Neural cell (in vitro differentiated cells): ENCODE data around the gene ABCC9. TPM values are rescaled to one million over a fixed set of nuclear protein-coding genes. Genes with fewer than 3 reads are reported as not detected.

Experiments
- H2AFZ ChIP-seq: fragments of 200-600, 300-800 bp; sonication (generic), shearing (Covaris generic); 2 replicates; pipeline ENCODE4 v1.6.0; 2014; ENCODE audit warnings: low read depth, mild to moderate bottlenecking, antibody characterized with exemption, low read length, moderate library complexity
- H3F3A ChIP-seq: fragments of 200-600 bp; shearing (Covaris generic); 2 replicates; pipeline ENCODE4 v1.6.1; 2016; ENCODE audit warnings: mild to moderate bottlenecking, moderate library complexity, mixed read lengths, antibody characterized with exemption, low read length; ENCODE audit not compliant: insufficient read depth, poor library complexity, severe bottlenecking
- H3K27ac ChIP-seq: fragments of 200-600, 300-800 bp; sonication (generic), shearing (Covaris generic); 2 replicates; pipeline ENCODE4 v1.5.1; 2014; ENCODE audit warnings: mild to moderate bottlenecking, low read length, moderate library complexity
- H3K27me3 ChIP-seq: fragments of 300-800, 200-600 bp; sonication (generic), shearing (Covaris generic); 2 replicates; pipeline ENCODE4 v1.6.0; 2014; ENCODE audit warnings: mild to moderate bottlenecking, low read depth, low read length, moderate library complexity; ENCODE audit not compliant: insufficient read depth
- H3K36me3 ChIP-seq: fragments of 300-800, 200-600 bp; sonication (generic), shearing (Covaris generic); 2 replicates; pipeline ENCODE4 v1.5.1; 2014; ENCODE audit warnings: mild to moderate bottlenecking, antibody characterized with exemption, low read length, moderate library complexity; ENCODE audit not compliant: insufficient read depth
- H3K4me2 ChIP-seq: fragments of 300-800, 200-600 bp; sonication (generic), shearing (Covaris generic); 2 replicates; pipeline ENCODE4 v1.6.0; 2014; ENCODE audit warnings: mild to moderate bottlenecking, low read length
- H3K4me3 ChIP-seq: fragments of 300-800, 200-600 bp; sonication (generic), shearing (Covaris generic); 2 replicates; pipeline ENCODE4 v1.5.1; 2014; ENCODE audit warnings: mild to moderate bottlenecking, low read length, moderate library complexity
- H3K79me2 ChIP-seq: fragments of 200-600 bp; shearing (Covaris generic); replicated peaks from 2 replicates; pipeline ENCODE4 v1.6.0; 2014; ENCODE audit warnings: mild to moderate bottlenecking, low read length, moderate library complexity; ENCODE audit not compliant: insufficient read depth
- H3K9ac ChIP-seq: fragments of 300-800, 200-600 bp; sonication (generic), shearing (Covaris generic); 2 replicates; pipeline ENCODE4 v1.6.1; 2016; ENCODE audit warnings: mild to moderate bottlenecking, low read length, mixed read lengths
- H3K9me2 ChIP-seq: fragments of 200-600 bp; shearing (Covaris generic); 2 replicates; pipeline ENCODE4 v1.6.1; 2016; ENCODE audit warnings: mild to moderate bottlenecking, low read length, mixed read lengths; ENCODE audit not compliant: insufficient read depth
- H3K9me3 ChIP-seq: fragments of 200-600, 300-800 bp; sonication (generic), shearing (Covaris generic); 2 replicates; pipeline ENCODE4 v1.6.1; 2016; ENCODE audit warnings: mild to moderate bottlenecking, mixed run types, low read length, moderate library complexity, mixed read lengths
- H4K20me1 ChIP-seq: fragments of 200-600 bp; shearing (Covaris generic); 2 replicates; pipeline ENCODE4 v1.6.1; 2016; ENCODE audit warnings: mild to moderate bottlenecking, mixed run types; ENCODE audit not compliant: insufficient read depth
- EP300 ChIP-seq: fragments of 450-650 bp; conservative IDR thresholded peaks from 2 replicates; pipeline ENCODE4 v1.6.1; 2014; ENCODE audit warnings: antibody characterized with exemption, mild to moderate bottlenecking, moderate library complexity; ENCODE audit not compliant: poor library complexity, severe bottlenecking
- EZH2 ChIP-seq: fragments of 200-600, 300-800 bp; shearing (Covaris generic), sonication (generic); IDR thresholded peaks from 2 replicates; pipeline ENCODE4 v1.6.1; 2014; ENCODE audit warnings: antibody characterized with exemption, low read length, borderline replicate concordance, mild to moderate bottlenecking; ENCODE audit not compliant: insufficient read depth, poor library complexity, severe bottlenecking
- MXI1 ChIP-seq: fragments of 450-650 bp; conservative IDR thresholded peaks from 2 replicates; pipeline ENCODE4 v1.6.1; 2014; ENCODE audit warnings: antibody characterized with exemption, mild to moderate bottlenecking; ENCODE audit not compliant: poor library complexity, severe bottlenecking
- POLR2AphosphoS5 ChIP-seq: IDR thresholded peaks from 2 replicates; pipeline ENCODE4 v1.6.1; 2012
- RAD21 ChIP-seq: fragments of 450-650 bp; conservative IDR thresholded peaks from 2 replicates; pipeline ENCODE4 v1.6.1; 2014; ENCODE audit warnings: antibody characterized with exemption, mild to moderate bottlenecking, moderate library complexity
- SMC3 ChIP-seq: fragments of 450-650 bp; conservative IDR thresholded peaks from 2 replicates; pipeline ENCODE4 v1.6.1; 2014; ENCODE audit warnings: antibody characterized with exemption, mild to moderate bottlenecking, moderate library complexity; ENCODE audit not compliant: poor library complexity
- TAF1 ChIP-seq: IDR thresholded peaks from 2 replicates; pipeline ENCODE4 v1.6.1; 2012; ENCODE audit warnings: low read depth
- polyA plus RNA-seq: library from polyadenylated mRNA; depleted of rRNA; stranded (reverse); fragments of >200 nt; gene quantifications from 2 replicates; pipeline ENCODE4 v1.2.3, GENCODE V29; 2014
- TF ChIP-seq, protein P1 (sequence below): IDR thresholded peaks from 2 replicates; pipeline ENCODE4 v1.6.1; 2012; ENCODE audit warnings: borderline replicate concordance
- TF ChIP-seq, protein P2 (sequence below): fragments of 450-650 bp; IDR thresholded peaks from 2 replicates; pipeline ENCODE4 v1.5.1; 2014; ENCODE audit warnings: antibody characterized with exemption, mild to moderate bottlenecking, moderate library complexity; ENCODE audit not compliant: poor library complexity, severe bottlenecking

Gene ABCC9
- polyA plus RNA-seq, 1 donor from 2014 or later = 0.32 TPM

DNA sequence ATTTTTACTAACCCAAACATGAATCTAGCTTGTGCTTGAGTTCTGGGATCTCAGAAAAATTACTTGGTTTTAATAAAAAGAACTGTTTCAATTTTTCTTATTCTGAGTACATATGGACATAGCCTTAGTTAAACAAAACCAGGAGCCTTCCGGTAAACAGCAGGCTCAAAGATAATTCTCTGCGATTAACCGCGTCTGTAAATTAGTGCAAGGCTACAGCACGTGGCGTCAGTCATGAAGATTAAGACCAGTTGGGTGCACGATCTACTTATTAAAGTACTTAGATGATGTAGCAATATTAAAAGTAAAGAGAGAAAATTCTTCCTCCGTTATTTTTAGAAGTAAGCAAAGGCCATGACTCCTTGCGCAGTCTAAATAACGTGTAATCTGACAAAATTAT is 167.4 kb downstream of the ABCC9 start:
- no peaks in the 10 kb centered on the region for H3K79me2 ChIP-seq
- no peaks in the 10 kb centered on the region for H3K36me3 ChIP-seq
- TF ChIP-seq EP300 = no peak
- TF ChIP-seq MXI1 = no peak
- H3K4me2 ChIP-seq = no peak overlapping the region
- no peaks in the 10 kb centered on the region for H3F3A ChIP-seq
- H3K27ac ChIP-seq = no peak overlapping the region
- peaks cover 5% of the 10 kb centered on the region for H3K27me3 ChIP-seq
- H3K9me3 ChIP-seq = no peaks in the 10 kb centered on the region
- no peak overlapping the region for H3K9ac ChIP-seq
- H2AFZ ChIP-seq = no peak overlapping the region
- H3K9me2 ChIP-seq = no peaks in the 10 kb centered on the region
- no peak overlapping the region for H3K4me3 ChIP-seq
- no peaks in the 10 kb centered on the region for H4K20me1 ChIP-seq

DNA sequence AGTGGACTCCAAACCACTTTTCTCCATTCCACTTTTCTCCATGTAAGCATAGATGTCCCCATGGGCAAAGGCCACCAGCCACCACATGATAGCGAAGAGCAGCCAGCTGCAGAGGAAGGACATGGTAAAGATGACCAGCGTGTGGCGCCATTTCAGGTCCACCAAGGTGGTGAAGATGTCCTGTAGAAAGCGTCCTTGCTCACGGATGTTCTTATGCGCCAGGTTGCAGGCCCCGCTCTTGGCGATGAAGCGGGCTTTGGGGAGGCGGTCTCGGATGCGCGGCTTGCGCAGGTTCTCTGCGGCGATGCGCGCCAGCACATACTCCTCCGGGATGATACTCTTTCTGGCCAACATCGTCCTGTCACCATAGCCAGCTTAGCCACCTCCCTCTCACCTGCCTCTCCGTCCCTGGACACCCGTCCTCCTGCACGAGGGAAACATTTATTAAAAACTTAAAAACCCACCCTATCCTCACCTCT is 167.9 kb downstream of the ABCC9 start:
- no peak overlapping the region for H2AFZ ChIP-seq

More for the DNA sequence above, 167.9 kb downstream of the ABCC9 start:
- TF ChIP-seq EP300 (no peak), RAD21 (no peak), TAF1 (no peak), EZH2 (no peak), MXI1 (no peak), SMC3 (no peak), POLR2AphosphoS5 (no peak)
- TF ChIP-seq, protein P1, sequence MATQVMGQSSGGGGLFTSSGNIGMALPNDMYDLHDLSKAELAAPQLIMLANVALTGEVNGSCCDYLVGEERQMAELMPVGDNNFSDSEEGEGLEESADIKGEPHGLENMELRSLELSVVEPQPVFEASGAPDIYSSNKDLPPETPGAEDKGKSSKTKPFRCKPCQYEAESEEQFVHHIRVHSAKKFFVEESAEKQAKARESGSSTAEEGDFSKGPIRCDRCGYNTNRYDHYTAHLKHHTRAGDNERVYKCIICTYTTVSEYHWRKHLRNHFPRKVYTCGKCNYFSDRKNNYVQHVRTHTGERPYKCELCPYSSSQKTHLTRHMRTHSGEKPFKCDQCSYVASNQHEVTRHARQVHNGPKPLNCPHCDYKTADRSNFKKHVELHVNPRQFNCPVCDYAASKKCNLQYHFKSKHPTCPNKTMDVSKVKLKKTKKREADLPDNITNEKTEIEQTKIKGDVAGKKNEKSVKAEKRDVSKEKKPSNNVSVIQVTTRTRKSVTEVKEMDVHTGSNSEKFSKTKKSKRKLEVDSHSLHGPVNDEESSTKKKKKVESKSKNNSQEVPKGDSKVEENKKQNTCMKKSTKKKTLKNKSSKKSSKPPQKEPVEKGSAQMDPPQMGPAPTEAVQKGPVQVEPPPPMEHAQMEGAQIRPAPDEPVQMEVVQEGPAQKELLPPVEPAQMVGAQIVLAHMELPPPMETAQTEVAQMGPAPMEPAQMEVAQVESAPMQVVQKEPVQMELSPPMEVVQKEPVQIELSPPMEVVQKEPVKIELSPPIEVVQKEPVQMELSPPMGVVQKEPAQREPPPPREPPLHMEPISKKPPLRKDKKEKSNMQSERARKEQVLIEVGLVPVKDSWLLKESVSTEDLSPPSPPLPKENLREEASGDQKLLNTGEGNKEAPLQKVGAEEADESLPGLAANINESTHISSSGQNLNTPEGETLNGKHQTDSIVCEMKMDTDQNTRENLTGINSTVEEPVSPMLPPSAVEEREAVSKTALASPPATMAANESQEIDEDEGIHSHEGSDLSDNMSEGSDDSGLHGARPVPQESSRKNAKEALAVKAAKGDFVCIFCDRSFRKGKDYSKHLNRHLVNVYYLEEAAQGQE = no peak
- TF ChIP-seq, protein P2, sequence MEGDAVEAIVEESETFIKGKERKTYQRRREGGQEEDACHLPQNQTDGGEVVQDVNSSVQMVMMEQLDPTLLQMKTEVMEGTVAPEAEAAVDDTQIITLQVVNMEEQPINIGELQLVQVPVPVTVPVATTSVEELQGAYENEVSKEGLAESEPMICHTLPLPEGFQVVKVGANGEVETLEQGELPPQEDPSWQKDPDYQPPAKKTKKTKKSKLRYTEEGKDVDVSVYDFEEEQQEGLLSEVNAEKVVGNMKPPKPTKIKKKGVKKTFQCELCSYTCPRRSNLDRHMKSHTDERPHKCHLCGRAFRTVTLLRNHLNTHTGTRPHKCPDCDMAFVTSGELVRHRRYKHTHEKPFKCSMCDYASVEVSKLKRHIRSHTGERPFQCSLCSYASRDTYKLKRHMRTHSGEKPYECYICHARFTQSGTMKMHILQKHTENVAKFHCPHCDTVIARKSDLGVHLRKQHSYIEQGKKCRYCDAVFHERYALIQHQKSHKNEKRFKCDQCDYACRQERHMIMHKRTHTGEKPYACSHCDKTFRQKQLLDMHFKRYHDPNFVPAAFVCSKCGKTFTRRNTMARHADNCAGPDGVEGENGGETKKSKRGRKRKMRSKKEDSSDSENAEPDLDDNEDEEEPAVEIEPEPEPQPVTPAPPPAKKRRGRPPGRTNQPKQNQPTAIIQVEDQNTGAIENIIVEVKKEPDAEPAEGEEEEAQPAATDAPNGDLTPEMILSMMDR = no peak
- H3K79me2 ChIP-seq = no peaks in the 10 kb centered on the region
- no peaks in the 10 kb centered on the region for H3K36me3 ChIP-seq
- no peak overlapping the region for H3K4me3 ChIP-seq
- H3K27ac ChIP-seq = no peak overlapping the region
- H4K20me1 ChIP-seq = no peaks in the 10 kb centered on the region
- no peak overlapping the region for H3K9ac ChIP-seq
- H3K9me3 ChIP-seq = no peaks in the 10 kb centered on the region
- H3K4me2 ChIP-seq = no peak overlapping the region
- H3K9me2 ChIP-seq = no peaks in the 10 kb centered on the region
- peaks cover 5% of the 10 kb centered on the region for H3K27me3 ChIP-seq
- no peaks in the 10 kb centered on the region for H3F3A ChIP-seq
